ENCODE measurements around the gene SULT1C4.

Gene SULT1C4

GRCh38 chr2:108377815-108378630, at the start of gene SULT1C4:
Gene SULT1C4, plus strand, starts transcription at chr2:108377954. Its CDS starts 384 bp downstream, at chr2:108378338.
- H2AFZ ChIP-seq (ENCODE audit: low read length), result no peak within 1 kb of the TSS
- H3K27me3 ChIP-seq (ENCODE audit: insufficient read depth, low read length), result no peaks in the 10 kb centered on the region
- no peaks in the 10 kb centered on the region for H3K36me3 ChIP-seq (ENCODE audit: insufficient read depth, low read length)
- no peaks in the 10 kb centered on the region for H3K4me1 ChIP-seq (ENCODE audit: insufficient read depth, low read length, severe bottlenecking)
- no peaks in the 10 kb centered on the region for H4K20me1 ChIP-seq (ENCODE audit: insufficient read depth, low read length)
- no peak within 1 kb of the TSS for H3K4me2 ChIP-seq (ENCODE audit: low read length)
- H3K9me2 ChIP-seq (ENCODE audit: low read depth, low read length), result no peaks in the 10 kb centered on the region
- no peak within 1 kb of the TSS for H3K4me3 ChIP-seq (ENCODE audit: low read depth, low read length, poor library complexity, severe bottlenecking)
- H3K79me2 ChIP-seq (ENCODE audit: insufficient read depth, low read length), result no peaks in the 10 kb centered on the region
- H3K9ac ChIP-seq (ENCODE audit: low read length), result no peak within 1 kb of the TSS
- H3K9me3 ChIP-seq (ENCODE audit: low read length), result no peaks in the 10 kb centered on the region
- TF ChIP-seq EZH2 (IDR thresholded peaks at IDR 0.05; ENCODE audit: borderline replicate concordance, low read length), result no peak
- TF ChIP-seq, protein P1, sequence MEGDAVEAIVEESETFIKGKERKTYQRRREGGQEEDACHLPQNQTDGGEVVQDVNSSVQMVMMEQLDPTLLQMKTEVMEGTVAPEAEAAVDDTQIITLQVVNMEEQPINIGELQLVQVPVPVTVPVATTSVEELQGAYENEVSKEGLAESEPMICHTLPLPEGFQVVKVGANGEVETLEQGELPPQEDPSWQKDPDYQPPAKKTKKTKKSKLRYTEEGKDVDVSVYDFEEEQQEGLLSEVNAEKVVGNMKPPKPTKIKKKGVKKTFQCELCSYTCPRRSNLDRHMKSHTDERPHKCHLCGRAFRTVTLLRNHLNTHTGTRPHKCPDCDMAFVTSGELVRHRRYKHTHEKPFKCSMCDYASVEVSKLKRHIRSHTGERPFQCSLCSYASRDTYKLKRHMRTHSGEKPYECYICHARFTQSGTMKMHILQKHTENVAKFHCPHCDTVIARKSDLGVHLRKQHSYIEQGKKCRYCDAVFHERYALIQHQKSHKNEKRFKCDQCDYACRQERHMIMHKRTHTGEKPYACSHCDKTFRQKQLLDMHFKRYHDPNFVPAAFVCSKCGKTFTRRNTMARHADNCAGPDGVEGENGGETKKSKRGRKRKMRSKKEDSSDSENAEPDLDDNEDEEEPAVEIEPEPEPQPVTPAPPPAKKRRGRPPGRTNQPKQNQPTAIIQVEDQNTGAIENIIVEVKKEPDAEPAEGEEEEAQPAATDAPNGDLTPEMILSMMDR (IDR thresholded peaks at IDR 0.05; ENCODE audit: low read length), result no peak
- no peaks in the 10 kb centered on the region for H3F3A ChIP-seq (ENCODE audit: insufficient read depth, low read length)
- no peak within 1 kb of the TSS for H3K27ac ChIP-seq (ENCODE audit: low read depth, low read length, poor library complexity, severe bottlenecking)

DNA sequence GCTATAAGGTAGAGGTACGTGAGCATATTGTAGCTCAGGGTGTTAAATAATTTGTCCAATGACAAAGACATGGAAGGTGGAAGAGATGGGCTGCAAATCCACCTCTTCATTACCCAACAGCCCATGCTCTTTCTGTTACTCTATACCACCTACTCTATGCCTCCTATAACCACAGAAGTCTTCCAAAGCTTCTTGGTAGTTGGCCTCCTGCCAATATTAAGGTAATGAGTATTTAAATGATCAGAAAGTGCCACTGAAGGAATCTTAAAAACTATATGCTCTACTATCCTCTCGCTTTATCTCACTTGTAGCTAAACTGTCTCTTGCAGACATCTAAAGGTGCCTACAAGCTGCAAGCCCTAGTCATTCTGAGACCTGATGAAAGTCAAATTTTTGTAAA, 48.0 kb upstream of the SULT1C4 start:
- no peaks in the 10 kb centered on the region for H3K4me1 ChIP-seq (ENCODE audit: insufficient read depth, low read length, severe bottlenecking)
- no peaks in the 10 kb centered on the region for H3K79me2 ChIP-seq (ENCODE audit: insufficient read depth, low read length)
- H3K9me3 ChIP-seq (ENCODE audit: low read length), result no peaks in the 10 kb centered on the region
- H3K36me3 ChIP-seq (ENCODE audit: insufficient read depth, low read length), result no peaks in the 10 kb centered on the region
- H2AFZ ChIP-seq (ENCODE audit: low read length), result no peak overlapping the region
- no peaks in the 10 kb centered on the region for H3F3A ChIP-seq (ENCODE audit: insufficient read depth, low read length)
- H3K9me2 ChIP-seq (ENCODE audit: low read depth, low read length), result no peaks in the 10 kb centered on the region
- H4K20me1 ChIP-seq (ENCODE audit: insufficient read depth, low read length), result no peaks in the 10 kb centered on the region
- no peak for TF ChIP-seq EZH2 (IDR thresholded peaks at IDR 0.05; ENCODE audit: borderline replicate concordance, low read length)
- TF ChIP-seq, protein P1 (IDR thresholded peaks at IDR 0.05; ENCODE audit: low read length), result no peak
- H3K4me3 ChIP-seq (ENCODE audit: low read depth, low read length, poor library complexity, severe bottlenecking), result no peak overlapping the region
- no peaks in the 10 kb centered on the region for H3K27me3 ChIP-seq (ENCODE audit: insufficient read depth, low read length)
- H3K27ac ChIP-seq (ENCODE audit: low read depth, low read length, poor library complexity, severe bottlenecking), result no peak overlapping the region
- H3K4me2 ChIP-seq (ENCODE audit: low read length), result no peak overlapping the region
- H3K9ac ChIP-seq (ENCODE audit: low read length), result no peak overlapping the region

DNA sequence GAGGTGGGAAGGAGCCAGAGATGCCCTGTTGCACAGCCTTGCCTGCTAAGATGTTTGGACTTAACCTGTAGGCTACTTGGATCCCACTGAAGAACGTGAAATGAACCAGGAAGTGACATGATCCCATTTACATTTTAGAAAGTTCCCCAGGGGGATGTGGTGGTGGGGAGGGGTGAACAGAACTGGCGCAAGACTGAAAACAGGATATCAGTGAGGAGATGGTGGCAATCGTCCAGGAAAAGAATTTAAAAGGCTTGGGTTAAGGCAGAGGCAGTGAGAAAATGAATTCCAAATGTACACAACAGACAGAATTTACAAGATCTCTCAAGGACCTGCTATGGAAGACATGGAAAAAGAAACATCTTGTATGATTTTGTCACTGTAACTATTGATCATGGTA, 46.8 kb upstream of the SULT1C4 start:
- H2AFZ ChIP-seq (ENCODE audit: low read length), result no peak overlapping the region
- H3K27ac ChIP-seq (ENCODE audit: low read depth, low read length, poor library complexity, severe bottlenecking), result no peak overlapping the region

More for the DNA sequence above, 46.8 kb upstream of the SULT1C4 start:
- Histone ChIP-seq H3K9me3 (ENCODE audit: low read length) (no peaks in the 10 kb centered on the region), H3K4me3 (ENCODE audit: low read depth, low read length, poor library complexity, severe bottlenecking) (no peak overlapping the region), H4K20me1 (ENCODE audit: insufficient read depth, low read length) (no peaks in the 10 kb centered on the region), H3K27me3 (ENCODE audit: insufficient read depth, low read length) (no peaks in the 10 kb centered on the region), H3K9ac (ENCODE audit: low read length) (no peak overlapping the region), H3K9me2 (ENCODE audit: low read depth, low read length) (no peaks in the 10 kb centered on the region), H3K36me3 (ENCODE audit: insufficient read depth, low read length) (no peaks in the 10 kb centered on the region), H3K4me2 (ENCODE audit: low read length) (no peak overlapping the region), H3K4me1 (ENCODE audit: insufficient read depth, low read length, severe bottlenecking) (no peaks in the 10 kb centered on the region), H3K79me2 (ENCODE audit: insufficient read depth, low read length) (no peaks in the 10 kb centered on the region), H3F3A (ENCODE audit: insufficient read depth, low read length) (no peaks in the 10 kb centered on the region)
- TF ChIP-seq EZH2 (IDR thresholded peaks at IDR 0.05; ENCODE audit: borderline replicate concordance, low read length), result no peak
- TF ChIP-seq, protein P1 (IDR thresholded peaks at IDR 0.05; ENCODE audit: low read length), result no peak
